ENCODE measurements around the gene DTNB. TPM values are rescaled to one million over a fixed set of nuclear protein-coding genes. Genes with fewer than 3 reads are reported as not detected.

The DTNB gene
- total and polyA plus RNA-seq, 2 of the 4 experiments (the other 2 are of a cell fraction), result 3.8 to 5.3 TPM

- POLR2A ChIA-PET (ENCODE audit: unreplicated experiment), result no interaction called here
- Histone ChIP-seq H3K9me3 (ENCODE audit: control insufficient read depth, insufficient read depth, low read length) (no peaks in the 10 kb centered on the region), H4K20me1 (ENCODE audit: insufficient read depth, low read length) (no peaks in the 10 kb centered on the region), H4K5ac (ENCODE audit: low read depth, low read length) (no peak overlapping the region), H3K27me3 (ENCODE audit: control insufficient read depth, insufficient read depth, low read length) (no peaks in the 10 kb centered on the region), H2AFZ (replicated peaks; ENCODE audit: low read length, poor library complexity) (no peak overlapping the region), H3K79me1 (ENCODE audit: low read depth in 1 of 2, low read length in 2 of 2) (no peaks in the 10 kb centered on the region), H3K9me1 (ENCODE audit: insufficient read depth, low read length) (peaks cover 3% of the 10 kb centered on the region; the same call in 1 of the 2 replicates), H2AK5ac (ENCODE audit: low read depth, low read length) (no peak overlapping the region), H3K23ac (ENCODE audit: low read depth, low read length) (no peak overlapping the region), H3K4ac (ENCODE audit: low read depth, low read length) (no peak overlapping the region), H3K14ac (replicated peaks; ENCODE audit: low read depth, low read length) (no peak overlapping the region), H3K27ac (ENCODE audit: insufficient read depth, low read length) (no peak overlapping the region), H3K9ac (ENCODE audit: low read depth, low read length) (no peak overlapping the region), H2BK120ac (ENCODE audit: low read depth, low read length) (no peak overlapping the region), H3K4me2 (ENCODE audit: low read depth, low read length) (no peak overlapping the region), H3K36me3 (ENCODE audit: control insufficient read depth, insufficient read depth, low read length) (no peaks in the 10 kb centered on the region), H3K4me1 (ENCODE audit: control insufficient read depth, insufficient read depth, low read length) (no peaks in the 10 kb centered on the region), H2BK20ac (ENCODE audit: low read depth, low read length) (no peak overlapping the region), H2BK15ac (ENCODE audit: low read depth, low read length) (no peak overlapping the region), H3K4me3 (ENCODE audit: insufficient read depth, low read depth, low read length) (no peak overlapping the region), H4K8ac (ENCODE audit: low read depth in 2 of 2, low read length in 2 of 2) (no peak overlapping the region), H3K56ac (ENCODE audit: extremely low read depth, insufficient read depth, low read length) (no peak overlapping the region), H2AK9ac (replicated peaks; ENCODE audit: low read depth, low read length, poor library complexity) (no peak overlapping the region), H2BK5ac (ENCODE audit: low read depth, low read length, poor library complexity, severe bottlenecking) (no peak overlapping the region), H3K18ac (ENCODE audit: low read depth, low read length) (no peak overlapping the region), H4K91ac (ENCODE audit: insufficient read depth, low read depth, low read length) (no peak overlapping the region)
- no peak for TF ChIP-seq FOS (IDR thresholded peaks at IDR 0.05; ENCODE audit: low read depth, low read length)
- no peak for DNase-seq
- in situ Hi-C loops (cut with MboI; ENCODE audit: low sequenced_read_pairs) (no loop called here), dilution Hi-C loops (cut with HindIII; ENCODE audit: low sequenced_read_pairs, unreplicated experiment) (no loop called here), intact Hi-C loops (cut with micrococcal nuclease) (no loop called here)
- CTCF ChIA-PET, result no interaction called here
- 100% methylated on average over 5 of the region's 9 CpGs; no CpG with 5 or more reads in 1 of the 2 experiments for WGBS, 2 experiments (ENCODE audit: extremely low coverage in 2 of 2, insufficient read length in 1 of 2)
- no peak for ATAC-seq (ENCODE audit: low read depth)
- no TSS peak for BruUV-seq (replicated peaks)
These were observed 289.6 kb downstream of the DTNB start for GRCh38 chr2:25383806-25384205.
